Measurements from ENCODE around the gene ADPRS. TPM values are rescaled to one million over a fixed set of nuclear protein-coding genes. Genes with fewer than 3 reads are reported as not detected.
A peak's percentile ranks its signal among the peaks of the same experiment; 100 is the strongest.

The ADPRS gene
- total RNA-seq, 4 donors from 2014 or later, result 41.0 to 64.3 (median 48.0) TPM

DNA sequence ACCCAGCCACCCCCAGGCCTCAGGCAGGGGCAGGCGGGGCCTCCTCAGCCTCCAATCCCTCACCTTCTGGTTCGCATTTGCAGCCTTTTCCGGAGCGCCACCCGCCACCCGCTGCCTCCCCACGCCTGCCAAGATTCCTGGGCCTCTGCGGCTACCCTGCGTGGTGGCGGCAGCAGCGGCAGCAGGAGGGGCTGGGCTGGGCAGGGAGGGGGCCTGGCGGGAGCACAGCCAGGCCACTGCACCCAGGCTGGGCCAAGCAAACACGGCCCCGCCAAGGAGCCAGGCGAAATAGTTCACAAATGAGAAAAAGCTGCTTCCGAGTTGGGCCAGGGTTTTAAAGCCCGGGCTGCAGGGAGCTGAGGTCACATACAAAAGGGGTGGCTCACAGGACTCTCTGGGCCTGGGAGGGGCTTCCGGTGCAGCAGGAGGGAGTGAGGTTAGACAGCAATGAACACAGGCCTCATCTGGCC is 26.5 kb downstream of the ADPRS start:
- WGBS, 2 donors, result 27 to 38% methylated on average over 5 to 6 of the region's 18 CpGs
- no peak for TF ChIP-seq POLR2A (IDR thresholded peaks at IDR 0.05)
- peak in 1 of 2 donors; percentile 7 for TF ChIP-seq EP300 (IDR thresholded peaks at IDR 0.05)
- Histone ChIP-seq H3K27me3 (no peaks in the 10 kb centered on the region), H3K4me3 (no peak overlapping the region), H3K9me3 (no peaks in the 10 kb centered on the region), H3K27ac (peak overlapping the region; percentile 9 to 90 (median 69)), H3K4me1 (peaks cover 0 to 58% (median 30%) of the 10 kb centered on the region in 4 donors), H3K36me3 (no peaks in the 10 kb centered on the region)
- no peak for DNase-seq (ENCODE audit: low spot score in 2 of 2)

DNA sequence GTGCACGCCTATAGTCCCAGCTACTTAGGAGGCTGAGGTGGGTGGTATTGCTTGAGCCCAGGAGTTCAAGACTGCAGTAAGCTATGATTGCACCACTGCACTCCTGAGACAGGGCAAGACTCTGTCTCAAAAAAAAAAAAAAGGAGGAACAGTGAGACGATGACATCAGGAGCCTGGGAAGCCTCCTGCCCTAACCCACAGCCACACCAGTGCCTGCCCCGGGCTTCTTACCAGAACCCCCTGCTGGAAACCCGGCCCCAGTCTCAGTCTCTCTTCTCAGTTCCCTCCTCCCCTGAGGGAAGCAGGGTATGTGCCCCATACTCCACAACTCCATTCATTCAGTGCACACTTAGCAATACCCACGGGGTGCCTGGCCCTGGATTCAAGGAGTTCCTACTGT is 27.2 kb downstream of the ADPRS start:
- 48 to 50% methylated on average over 5 of the region's 5 CpGs for WGBS, 2 donors
- no peaks in the 10 kb centered on the region for H3K27me3 ChIP-seq
- H3K4me1 ChIP-seq, result peaks cover 0 to 61% (median 30%) of the 10 kb centered on the region in 4 donors
- peak overlapping the region in 3 of 4 donors; percentile 54 to 90 (median 84) for H3K27ac ChIP-seq
- DNase-seq (ENCODE audit: low spot score in 2 of 2), result no peak
- H3K4me3 ChIP-seq, result no peak overlapping the region
- no peaks in the 10 kb centered on the region for H3K36me3 ChIP-seq
- H3K9me3 ChIP-seq, result no peaks in the 10 kb centered on the region
- TF ChIP-seq POLR2A (IDR thresholded peaks at IDR 0.05), result no peak
- no peak for TF ChIP-seq EP300 (IDR thresholded peaks at IDR 0.05)
- TF ChIP-seq, protein P1, sequence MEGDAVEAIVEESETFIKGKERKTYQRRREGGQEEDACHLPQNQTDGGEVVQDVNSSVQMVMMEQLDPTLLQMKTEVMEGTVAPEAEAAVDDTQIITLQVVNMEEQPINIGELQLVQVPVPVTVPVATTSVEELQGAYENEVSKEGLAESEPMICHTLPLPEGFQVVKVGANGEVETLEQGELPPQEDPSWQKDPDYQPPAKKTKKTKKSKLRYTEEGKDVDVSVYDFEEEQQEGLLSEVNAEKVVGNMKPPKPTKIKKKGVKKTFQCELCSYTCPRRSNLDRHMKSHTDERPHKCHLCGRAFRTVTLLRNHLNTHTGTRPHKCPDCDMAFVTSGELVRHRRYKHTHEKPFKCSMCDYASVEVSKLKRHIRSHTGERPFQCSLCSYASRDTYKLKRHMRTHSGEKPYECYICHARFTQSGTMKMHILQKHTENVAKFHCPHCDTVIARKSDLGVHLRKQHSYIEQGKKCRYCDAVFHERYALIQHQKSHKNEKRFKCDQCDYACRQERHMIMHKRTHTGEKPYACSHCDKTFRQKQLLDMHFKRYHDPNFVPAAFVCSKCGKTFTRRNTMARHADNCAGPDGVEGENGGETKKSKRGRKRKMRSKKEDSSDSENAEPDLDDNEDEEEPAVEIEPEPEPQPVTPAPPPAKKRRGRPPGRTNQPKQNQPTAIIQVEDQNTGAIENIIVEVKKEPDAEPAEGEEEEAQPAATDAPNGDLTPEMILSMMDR (IDR thresholded peaks at IDR 0.05), result no peak

DNA sequence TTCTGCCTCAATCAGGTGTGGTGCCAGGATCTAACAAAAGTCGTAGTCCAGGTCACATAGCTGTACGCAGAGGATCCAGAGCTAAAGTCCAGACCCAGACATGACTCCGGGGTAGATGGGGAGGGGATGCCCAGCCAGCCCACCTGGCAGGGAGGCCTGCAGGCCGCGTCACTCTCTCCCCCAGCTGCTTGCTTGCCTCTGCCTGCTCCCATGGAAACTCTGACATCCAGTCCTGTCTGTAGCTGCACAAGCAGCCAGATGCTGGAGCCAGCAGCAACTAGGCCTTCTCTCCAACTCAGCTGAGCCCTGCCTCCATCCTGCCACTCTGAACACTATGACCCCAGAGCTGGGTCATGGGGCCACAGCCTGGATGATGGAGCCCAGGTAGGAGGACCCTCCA is 28.2 kb downstream of the ADPRS start:
- 79 to 85% methylated on average over 5 of the region's 5 CpGs for WGBS, 2 donors
- H3K4me1 ChIP-seq, result peaks cover 0 to 61% (median 30%) of the 10 kb centered on the region in 4 donors
- no peak overlapping the region for H3K4me3 ChIP-seq
- TF ChIP-seq POLR2A (IDR thresholded peaks at IDR 0.05) (no peak), EP300 (IDR thresholded peaks at IDR 0.05) (no peak)
- TF ChIP-seq, protein P1 (IDR thresholded peaks at IDR 0.05), result no peak
- peak overlapping the region in 2 of 4 donors; percentile 84 to 90 for H3K27ac ChIP-seq
- H3K36me3 ChIP-seq, result no peaks in the 10 kb centered on the region
- no peak for DNase-seq (ENCODE audit: low spot score in 2 of 2)
- no peaks in the 10 kb centered on the region for H3K27me3 ChIP-seq
- no peaks in the 10 kb centered on the region for H3K9me3 ChIP-seq

DNA sequence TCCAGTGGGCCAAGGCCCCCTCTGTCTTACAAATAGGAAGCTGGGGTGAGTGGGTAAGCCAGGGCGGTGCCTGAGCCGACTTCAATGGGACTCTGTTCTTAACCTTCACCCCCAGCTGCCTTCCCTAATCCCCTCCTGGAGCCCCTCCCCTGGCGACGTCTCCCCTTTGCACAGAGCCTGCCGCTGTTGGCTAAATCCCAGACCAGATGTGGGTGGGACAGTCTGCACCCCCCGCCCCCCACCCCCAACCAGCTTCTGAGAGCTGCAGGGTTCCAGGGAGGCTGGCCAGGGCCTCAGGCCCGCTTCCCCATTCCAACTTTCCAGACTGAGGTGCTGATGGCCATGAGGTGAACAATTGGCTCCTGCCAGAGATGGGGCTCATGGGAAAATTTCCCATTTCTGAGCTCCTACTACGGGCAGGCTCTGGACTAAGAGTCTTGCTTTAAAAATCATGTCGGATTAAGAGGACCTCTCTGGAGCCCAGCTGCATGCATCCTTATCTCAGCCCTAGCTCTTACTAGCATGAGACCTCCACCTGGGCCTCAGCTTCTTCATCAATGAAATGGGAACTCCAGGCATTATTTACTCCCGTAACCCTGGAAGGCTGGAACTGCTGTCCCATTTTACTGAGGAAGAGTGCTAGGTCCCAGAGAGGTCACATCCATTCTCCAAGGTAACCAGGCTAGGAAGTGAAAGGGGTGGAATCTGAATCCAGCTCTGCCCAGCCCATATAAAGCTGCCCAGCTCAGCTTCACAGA is 29.9 kb downstream of the ADPRS start:
- peak overlapping the region in 3 of 4 donors; percentile 51 to 84 (median 73) for H3K27ac ChIP-seq
- H3K9me3 ChIP-seq, result no peaks in the 10 kb centered on the region
- peaks cover 0 to 67% (median 30%) of the 10 kb centered on the region in 4 donors for H3K4me1 ChIP-seq
- no peak for DNase-seq (ENCODE audit: low spot score in 2 of 2)
- H3K4me3 ChIP-seq, result no peak overlapping the region
- WGBS, 2 donors, result 51 to 53% methylated on average over 8 to 10 of the region's 10 CpGs
- no peaks in the 10 kb centered on the region for H3K27me3 ChIP-seq
- TF ChIP-seq POLR2A (IDR thresholded peaks at IDR 0.05) (no peak), EP300 (IDR thresholded peaks at IDR 0.05) (no peak)
- TF ChIP-seq, protein P1 (IDR thresholded peaks at IDR 0.05), result no peak
- H3K36me3 ChIP-seq, result no peaks in the 10 kb centered on the region

DNA sequence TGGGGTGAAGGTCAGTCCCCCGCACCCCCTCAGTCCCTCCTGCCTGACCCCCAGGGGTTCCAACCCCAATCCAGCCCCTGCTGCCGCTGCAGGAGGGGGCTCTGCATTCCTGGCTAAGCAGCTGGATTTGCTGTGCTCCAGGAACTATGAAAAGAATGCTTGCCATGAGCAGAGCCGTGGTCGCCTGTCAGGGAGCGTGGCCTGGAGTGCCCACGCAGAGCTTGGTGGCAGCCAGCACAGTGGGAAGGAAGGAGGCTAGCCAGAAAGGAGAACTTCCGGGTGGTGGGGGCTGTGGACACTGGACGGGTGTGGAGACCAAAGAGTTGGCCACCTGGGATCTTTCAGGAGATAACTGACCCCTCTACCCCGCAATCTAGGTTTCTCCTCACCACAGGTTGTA is 30.8 kb downstream of the ADPRS start:
- TF ChIP-seq, protein P1 (IDR thresholded peaks at IDR 0.05), result no peak
- TF ChIP-seq POLR2A (IDR thresholded peaks at IDR 0.05) (no peak), EP300 (IDR thresholded peaks at IDR 0.05) (no peak)
- Histone ChIP-seq H3K4me1 (peaks cover 0 to 75% (median 32%) of the 10 kb centered on the region in 4 donors), H3K36me3 (no peaks in the 10 kb centered on the region), H3K27ac (peak overlapping the region; percentile 51 to 84 (median 64)), H3K27me3 (no peaks in the 10 kb centered on the region), H3K4me3 (no peak overlapping the region), H3K9me3 (no peaks in the 10 kb centered on the region)
- DNase-seq (ENCODE audit: low spot score in 2 of 2), result no peak
- WGBS, 2 donors, result 18 to 24% methylated on average over 8 to 9 of the region's 9 CpGs
